ENCODE results near the gene DERL3.

DERL3 gene

DNA sequence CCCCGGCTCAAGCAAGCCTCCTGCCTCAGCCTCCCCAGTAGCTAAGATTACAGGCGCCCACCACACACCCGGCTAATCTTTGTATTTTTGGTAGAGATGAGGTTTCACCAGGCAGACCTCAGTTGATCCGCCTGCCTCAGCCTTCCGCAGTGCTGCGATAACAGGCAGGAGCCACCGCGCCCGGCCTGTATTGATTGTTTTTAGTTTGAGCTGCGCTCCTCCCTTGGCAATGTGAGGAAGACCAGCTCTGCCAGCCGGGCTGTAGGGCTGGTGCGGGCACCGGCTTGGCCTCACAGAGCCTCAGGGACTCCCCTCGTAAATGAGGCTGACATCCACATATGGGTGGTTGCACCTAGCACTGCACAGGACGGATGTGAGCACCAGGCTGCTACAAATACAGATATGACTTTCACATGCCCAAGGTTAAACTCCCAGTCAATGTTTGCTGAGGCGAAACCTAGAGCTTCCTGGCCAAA lies 11.4 kb upstream of the DERL3 start:
- TF ChIP-seq GATA2 (IDR thresholded peaks at IDR 0.05; ENCODE audit: low read depth, low read length), result no peak
- no peak for TF ChIP-seq GATA3 (IDR thresholded peaks at IDR 0.05; ENCODE audit: low read depth, low read length)

DNA sequence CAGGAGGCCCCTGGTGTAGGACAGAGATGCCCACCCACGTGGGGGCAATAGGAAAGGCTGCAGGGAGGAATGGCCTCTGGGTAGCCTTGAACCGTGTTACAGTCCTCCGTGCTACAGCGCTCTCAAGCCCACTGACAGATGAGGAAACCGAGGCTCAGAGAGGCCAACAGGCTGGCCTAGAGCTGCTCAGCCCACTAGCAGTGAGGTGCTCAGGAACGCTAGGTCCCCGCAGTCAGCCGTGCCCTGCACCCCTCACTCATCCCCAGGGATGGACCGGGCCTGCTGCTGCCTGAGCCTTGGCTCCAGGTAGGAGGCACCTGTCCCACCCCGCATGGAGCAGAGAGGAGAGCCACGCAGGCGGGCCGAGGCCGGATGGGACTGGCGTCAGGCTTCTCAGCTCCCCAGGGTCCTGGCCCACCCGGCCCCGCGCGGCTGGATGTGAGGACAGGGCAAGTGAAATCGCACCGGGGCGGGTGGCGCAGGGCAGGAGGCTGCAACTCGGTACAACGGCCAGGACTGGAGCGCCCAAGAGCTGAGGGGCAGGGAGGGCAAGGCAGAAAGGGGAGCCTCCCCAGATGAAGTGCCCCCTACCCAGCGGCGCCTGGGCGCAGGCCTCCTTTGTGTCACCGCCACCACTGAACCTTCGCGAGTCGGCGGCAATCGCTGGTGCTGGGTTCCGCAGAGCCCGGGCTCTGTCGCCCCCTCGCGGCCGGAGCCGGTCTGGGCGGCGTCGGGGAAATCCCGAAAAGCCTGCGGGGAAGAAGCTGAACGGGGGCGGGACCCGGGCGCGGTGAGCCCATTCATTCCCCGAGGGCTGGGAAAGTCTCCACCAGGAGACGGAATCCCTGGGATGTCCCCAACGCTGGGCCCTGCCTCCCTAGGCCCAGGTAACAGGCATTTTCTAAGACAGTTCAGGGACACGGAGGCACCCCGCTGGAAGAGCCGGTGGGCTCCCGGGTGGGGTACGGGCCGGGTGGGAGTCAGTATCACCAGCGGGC lies 10.5 kb upstream of the DERL3 start:
- no peak for TF ChIP-seq GATA3 (IDR thresholded peaks at IDR 0.05; ENCODE audit: low read depth, low read length)
- no peak for TF ChIP-seq GATA2 (IDR thresholded peaks at IDR 0.05; ENCODE audit: low read depth, low read length)

DNA sequence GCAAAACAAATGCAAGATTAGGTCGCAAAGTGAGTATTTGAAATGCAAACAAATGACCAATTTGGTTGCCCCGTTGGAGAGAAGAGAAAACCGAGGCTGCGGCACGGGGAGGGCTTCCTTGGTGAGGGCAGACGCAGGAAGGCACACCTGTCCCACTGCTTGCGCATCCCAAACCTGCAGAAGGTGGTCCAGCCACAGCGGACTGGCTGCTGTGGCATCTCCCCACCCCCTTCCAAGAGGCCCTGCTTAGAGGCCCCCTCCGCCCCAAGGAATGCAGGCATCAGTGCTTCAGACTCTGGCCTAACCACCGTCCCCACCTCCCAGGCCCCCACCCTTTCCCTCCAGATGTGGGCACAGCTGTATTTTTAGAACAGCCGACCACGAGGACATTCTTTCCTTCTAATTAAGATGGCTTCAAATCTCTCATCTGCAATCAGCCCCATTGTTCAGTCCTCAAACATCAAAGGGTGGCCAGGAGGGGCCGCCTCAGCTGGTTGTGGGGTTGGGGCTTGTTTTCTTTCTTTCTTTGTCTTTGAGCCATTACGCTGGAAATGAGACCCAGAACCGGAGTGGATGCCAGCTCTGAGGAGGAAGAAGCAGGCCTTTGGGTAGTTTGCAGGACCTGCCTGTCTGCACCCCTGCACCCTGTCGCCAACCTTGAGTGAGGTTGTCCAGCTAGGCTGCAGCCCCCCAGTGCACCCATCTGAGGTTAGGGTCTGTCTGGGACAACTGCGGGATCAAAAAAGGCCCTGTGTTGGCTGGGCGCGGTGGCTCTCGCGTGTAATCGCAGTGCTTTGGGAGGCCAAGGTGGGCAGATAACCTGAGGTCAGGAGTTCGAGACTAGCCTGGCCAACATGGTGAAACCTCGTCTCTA lies 9.4 kb upstream of the DERL3 start:
- no peak for TF ChIP-seq GATA2 (IDR thresholded peaks at IDR 0.05; ENCODE audit: low read depth, low read length)
- no peak for TF ChIP-seq GATA3 (IDR thresholded peaks at IDR 0.05; ENCODE audit: low read depth, low read length)

DNA sequence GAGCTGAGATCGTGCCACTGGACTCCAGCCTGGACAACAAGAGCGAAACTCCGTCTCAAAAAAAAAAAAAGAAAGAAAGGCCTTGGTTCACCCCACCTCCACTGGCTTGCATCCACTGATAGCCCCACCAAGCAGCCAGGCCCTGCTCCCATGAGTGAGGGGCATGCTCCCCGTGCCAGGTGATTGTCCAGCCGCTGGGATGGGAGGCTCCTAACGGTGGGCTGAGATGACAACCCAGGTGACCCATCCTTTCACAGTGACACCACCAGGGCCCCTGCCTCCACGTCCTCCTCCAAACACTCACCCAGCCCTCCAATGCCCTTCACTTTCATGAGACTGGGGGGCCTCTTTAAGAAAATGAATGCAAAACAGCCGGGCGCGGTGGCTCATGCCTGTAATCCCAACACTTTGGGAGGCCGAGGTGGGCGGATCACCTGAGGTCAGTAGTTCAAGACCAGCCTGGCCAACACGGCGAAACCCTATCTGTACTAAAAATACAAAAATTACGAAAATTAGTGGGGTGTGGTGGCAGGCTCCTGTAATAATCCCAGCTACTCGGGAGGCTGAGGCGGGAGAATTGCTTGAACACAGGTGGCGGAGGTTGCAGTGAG lies 8.6 kb upstream of the DERL3 start:
- TF ChIP-seq GATA2 (IDR thresholded peaks at IDR 0.05; ENCODE audit: low read depth, low read length) (no peak), GATA3 (IDR thresholded peaks at IDR 0.05; ENCODE audit: low read depth, low read length) (no peak)

DNA sequence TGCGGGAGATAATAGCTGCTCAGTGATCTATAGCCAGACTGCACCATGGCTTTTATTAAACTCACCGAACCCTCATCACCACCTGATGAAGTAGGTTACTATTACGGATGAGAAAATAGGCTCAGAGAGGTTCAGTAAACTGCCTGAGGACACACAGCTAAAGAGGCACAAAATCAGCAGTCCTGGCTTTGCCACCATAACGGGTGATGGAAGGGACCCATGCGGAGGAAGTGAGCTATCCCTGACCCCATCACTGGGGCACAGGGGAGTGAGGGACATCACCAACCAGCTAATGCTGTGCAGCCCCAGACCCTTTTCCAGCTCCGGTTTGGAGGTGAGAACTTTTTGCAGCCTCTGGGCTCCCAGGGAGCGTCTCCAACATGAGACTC lies 7.3 kb upstream of the DERL3 start:
- no peak for TF ChIP-seq GATA2 (IDR thresholded peaks at IDR 0.05; ENCODE audit: low read depth, low read length)
- TF ChIP-seq GATA3 (IDR thresholded peaks at IDR 0.05; ENCODE audit: low read depth, low read length), result no peak

DNA sequence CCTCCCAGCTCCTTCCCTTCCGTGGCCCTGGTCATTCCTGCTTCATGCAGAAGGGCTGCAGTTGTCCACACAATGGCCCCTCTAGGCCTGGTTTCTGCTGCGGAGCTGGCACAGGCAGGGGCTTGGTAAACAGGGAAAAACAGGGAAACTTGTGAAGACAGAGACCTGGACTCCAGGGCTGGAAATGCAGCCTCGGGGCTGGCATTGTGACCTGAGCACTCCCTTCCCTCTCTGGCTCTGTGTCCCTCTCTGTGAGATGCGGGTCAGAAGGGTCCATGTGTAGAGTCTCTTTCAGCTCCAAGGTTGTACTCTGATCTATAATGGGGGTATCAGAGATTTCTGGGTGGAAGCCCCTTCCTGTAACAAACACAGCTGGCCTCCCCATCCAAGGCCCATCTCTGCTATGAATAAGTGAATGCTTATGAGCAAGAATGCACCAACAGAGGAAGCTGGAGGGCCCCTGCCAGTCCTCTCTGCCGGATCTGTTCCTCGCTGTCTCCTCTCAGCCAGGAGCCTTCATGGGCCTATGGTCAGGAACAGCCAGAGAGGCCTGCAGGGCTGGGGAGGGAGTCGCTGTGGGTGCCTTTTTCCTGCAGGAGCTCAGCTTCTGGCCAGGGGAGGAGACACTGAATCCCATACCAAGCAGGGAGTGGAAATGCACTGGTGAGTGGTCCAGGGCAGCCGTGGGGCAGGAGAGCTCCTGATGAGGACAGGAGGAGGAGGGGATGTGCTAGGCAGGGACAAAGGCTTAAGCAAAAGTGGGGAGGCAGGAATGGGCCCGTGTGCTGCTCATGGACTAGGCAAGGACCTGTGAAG lies 6.7 kb upstream of the DERL3 start:
- TF ChIP-seq GATA3 (IDR thresholded peaks at IDR 0.05; ENCODE audit: low read depth, low read length) (no peak), GATA2 (IDR thresholded peaks at IDR 0.05; ENCODE audit: low read depth, low read length) (no peak)

DNA sequence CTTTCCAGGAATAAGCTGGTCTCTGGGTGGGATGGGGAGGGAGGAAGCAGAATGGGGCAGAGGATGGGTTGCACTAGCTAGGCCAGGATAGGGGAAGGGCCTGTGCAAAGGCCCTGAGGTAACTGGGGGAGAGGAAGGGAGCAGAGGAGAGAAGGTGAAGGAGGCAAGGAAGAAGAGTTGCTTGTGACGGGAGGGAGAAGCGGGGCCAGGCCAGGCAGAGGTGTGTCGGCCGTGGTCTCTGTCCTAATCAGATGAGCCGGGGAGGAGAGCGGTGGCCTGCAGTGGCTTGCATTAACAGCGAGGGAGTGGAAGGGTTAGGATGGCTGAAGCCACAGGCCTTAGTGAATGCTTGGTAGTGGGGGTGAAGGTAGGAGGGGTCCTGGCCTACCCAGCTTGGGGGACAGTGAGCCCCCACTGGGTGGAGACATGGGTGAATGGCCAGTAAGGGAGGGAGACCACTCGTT lies 6.0 kb upstream of the DERL3 start:
- no peak for TF ChIP-seq GATA2 (IDR thresholded peaks at IDR 0.05; ENCODE audit: low read depth, low read length)
- no peak for TF ChIP-seq GATA3 (IDR thresholded peaks at IDR 0.05; ENCODE audit: low read depth, low read length)

DNA sequence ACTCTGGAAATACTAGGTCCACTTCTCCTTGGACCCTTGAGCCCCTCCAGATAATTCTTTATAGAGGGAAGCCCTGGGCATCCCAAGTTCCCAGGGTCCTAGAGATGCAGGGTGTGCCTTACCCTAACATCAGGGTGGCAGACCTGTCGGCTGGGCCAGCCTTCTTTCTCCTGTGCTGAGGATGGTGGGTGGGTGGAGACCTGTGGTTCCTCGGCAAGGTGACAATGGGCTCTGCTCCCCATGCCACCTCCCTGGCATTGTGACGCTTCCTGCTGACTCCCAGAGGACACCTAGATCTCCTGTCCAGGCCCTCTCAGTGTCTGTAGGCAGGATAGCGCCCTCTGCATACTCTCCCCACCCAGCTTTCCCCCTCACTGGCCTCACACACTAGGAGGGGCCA lies 3.8 kb upstream of the DERL3 start:
- no peak for TF ChIP-seq GATA2 (IDR thresholded peaks at IDR 0.05; ENCODE audit: low read depth, low read length)
- TF ChIP-seq GATA3 (IDR thresholded peaks at IDR 0.05; ENCODE audit: low read depth, low read length), result no peak

DNA sequence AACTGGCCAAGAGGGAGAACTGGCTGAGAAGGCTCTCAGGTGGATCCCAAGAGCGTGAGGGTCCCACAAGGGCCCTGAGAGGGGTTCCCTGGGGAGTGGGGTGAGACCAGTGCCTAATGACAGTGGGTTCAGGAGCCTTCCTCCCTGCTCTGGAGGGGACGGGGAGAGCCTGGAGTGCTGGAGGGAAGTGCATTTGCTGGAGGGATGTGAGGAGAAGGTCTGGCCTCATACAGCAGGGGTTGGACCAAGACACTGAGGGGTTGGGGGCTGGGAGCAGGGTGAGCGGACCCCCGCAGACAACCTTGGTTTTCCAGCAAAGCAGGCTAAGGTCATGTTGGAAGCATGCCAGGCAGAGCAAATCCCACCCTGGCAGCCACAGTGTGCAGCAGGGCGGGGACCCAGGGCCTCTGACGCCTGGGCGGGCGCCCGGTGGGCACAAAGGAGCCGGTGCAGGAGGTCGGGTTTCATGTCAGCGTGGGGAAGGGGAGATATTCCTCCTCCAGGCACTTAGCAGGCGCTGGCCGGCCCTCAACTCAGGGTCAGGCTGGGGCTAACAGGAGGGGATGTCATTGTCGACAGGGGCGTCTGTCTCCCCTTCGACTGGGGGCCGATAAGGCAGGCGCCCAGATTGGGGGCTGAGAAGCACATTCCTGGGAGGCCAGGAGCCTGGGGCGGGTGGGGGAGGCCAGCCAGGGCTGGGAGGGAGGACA lies 3.1 kb upstream of the DERL3 start:
- TF ChIP-seq GATA2 (IDR thresholded peaks at IDR 0.05; ENCODE audit: low read depth, low read length), result no peak
- TF ChIP-seq GATA3 (IDR thresholded peaks at IDR 0.05; ENCODE audit: low read depth, low read length), result no peak

DNA sequence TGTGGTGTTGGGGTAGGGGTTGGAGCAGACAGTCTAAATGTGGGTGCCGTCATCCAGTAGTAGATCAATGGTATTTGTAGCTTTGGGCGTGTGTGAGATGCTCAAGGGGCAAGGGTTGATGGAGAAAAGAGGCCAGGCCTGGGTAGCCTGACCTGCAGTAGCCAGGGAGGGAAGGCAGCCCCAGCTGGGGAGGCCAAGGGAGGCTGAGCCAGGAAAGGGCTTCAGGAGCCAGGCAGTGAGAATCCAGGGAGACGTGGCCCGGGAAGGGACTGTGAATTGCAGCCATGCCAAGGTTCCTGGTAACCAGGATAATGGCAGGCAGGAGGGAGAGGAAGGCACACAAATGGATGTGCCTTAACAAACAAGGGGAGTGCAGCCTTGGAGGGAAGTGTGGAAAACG lies 2.5 kb upstream of the DERL3 start:
- TF ChIP-seq GATA2 (IDR thresholded peaks at IDR 0.05; ENCODE audit: low read depth, low read length) (no peak), GATA3 (IDR thresholded peaks at IDR 0.05; ENCODE audit: low read depth, low read length) (no peak)

DNA sequence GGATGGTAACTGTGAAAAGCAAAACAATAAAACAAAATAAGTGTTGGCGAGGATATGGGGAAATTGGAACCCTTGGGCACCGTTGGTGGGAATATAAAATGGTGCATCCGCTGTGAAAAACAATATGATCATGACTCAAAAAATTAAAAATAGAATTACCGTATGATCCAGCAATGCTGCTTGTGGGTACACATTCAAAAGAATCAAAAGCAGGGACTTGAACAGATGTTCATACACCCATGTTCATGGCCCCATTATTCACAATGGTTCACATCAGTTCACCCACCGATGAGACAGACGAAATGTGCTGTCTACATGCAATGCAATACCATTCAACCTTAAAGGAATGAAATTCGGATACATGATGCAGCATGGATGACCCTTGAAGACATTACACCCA lies 1.2 kb upstream of the DERL3 start:
- TF ChIP-seq GATA3 (IDR thresholded peaks at IDR 0.05; ENCODE audit: low read depth, low read length) (no peak), GATA2 (IDR thresholded peaks at IDR 0.05; ENCODE audit: low read depth, low read length) (no peak)

DNA sequence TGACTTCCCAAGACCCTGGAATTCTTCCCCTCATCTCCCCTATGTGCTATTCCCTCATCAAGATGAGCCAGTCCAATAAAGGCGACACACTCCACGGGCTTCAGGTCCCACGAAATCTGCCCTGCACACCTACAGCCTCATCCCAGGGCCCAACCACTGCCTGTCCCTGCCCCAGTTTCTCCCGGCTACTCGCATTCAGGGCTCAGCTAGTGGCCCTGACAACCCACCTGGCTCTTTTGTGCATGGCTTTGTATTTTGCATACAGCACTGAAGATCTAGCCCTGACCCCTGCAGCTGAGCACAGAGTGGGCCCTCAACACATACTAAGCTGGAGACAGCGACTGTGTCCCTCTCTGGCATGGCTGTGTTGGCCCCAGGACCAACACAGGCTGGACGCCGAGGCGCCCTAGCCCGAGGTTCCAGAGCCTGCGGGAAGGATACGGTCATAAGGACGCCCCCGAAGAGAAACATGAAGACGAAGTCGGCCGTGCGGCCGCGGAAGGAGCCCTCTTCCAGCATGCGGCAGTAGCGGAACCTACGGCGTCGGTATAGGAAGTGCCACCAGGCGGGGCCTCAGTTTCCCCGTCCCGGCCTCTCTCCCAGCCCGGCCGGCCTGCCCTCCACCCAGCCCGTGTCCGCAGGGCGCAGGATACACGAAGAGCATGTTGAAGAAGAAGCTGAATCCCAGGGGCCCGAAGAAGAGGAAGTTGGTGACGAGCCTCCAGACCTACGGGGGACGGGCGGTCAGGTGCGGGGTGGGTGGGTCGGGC lies 710 bp downstream of the DERL3 start:
- TF ChIP-seq GATA2 (IDR thresholded peaks at IDR 0.05; ENCODE audit: low read depth, low read length), result no peak
- no peak for TF ChIP-seq GATA3 (IDR thresholded peaks at IDR 0.05; ENCODE audit: low read depth, low read length)
